Transverse colon (tissue), 4 donors: ENCODE results near the gene FMNL1.

ENCODE experiments used
- CTCF ChIP-seq, 5 experiments: fragments of 200-600 bp in 3 of 5; fragments of 450-650 bp in 2 of 5; sonication (generic) in 3 of 5; IDR thresholded peaks; 1 replicate in 2 of 5; 2 replicates in 3 of 5; pipeline ENCODE4 v1.5.1; 2016 to 2017; ENCODE audit warnings: antibody characterized with exemption in 5 of 5, inconsistent platforms in 3 of 5, mild to moderate bottlenecking in 2 of 5, moderate library complexity in 1 of 5
- POLR2A ChIP-seq: fragments of 450-650 bp; IDR thresholded peaks from one replicate; pipeline ENCODE4 v1.6.1; 2016; ENCODE audit warnings: antibody characterized with exemption, mild to moderate bottlenecking, moderate library complexity
- POLR2AphosphoS5 ChIP-seq, 3 donors: sonication (generic); formaldehyde crosslinking; IDR thresholded peaks; one replicate each; pipeline ENCODE4 v1.6.1; 2016; ENCODE audit warnings: antibody characterized with exemption in 3 of 3

- TF ChIP-seq CTCF (IDR thresholded peaks at IDR 0.05): peak in 1 of 5 experiments; percentile 2
- TF ChIP-seq POLR2A: no peak
- peak; percentile 15 to 54 (median 31) for TF ChIP-seq POLR2AphosphoS5 (IDR thresholded peaks at IDR 0.05)
Observed at GRCh38 chr17:45293413-45294211, 71.9 kb downstream of the FMNL1 start.
